Prostate gland (tissue), 2 donors: Measurements from ENCODE around the gene TVP23B.
"Not testable (repeated sequence)": the region's sequence is repeated elsewhere in the genome, so short reads cannot be mapped to it uniquely, and the experiment has no call there.

ENCODE experiments used
- CTCF ChIP-seq, 4 experiments: fragments of 200-600 bp in 2 of 4; fragments of 450-650 bp in 2 of 4; sonication (generic) in 2 of 4; IDR thresholded peaks; 1 replicate in 3 of 4; 2 replicates in 1 of 4; pipeline ENCODE4 v1.5.1; 2016 to 2019; ENCODE audit warnings: antibody characterized with exemption in 4 of 4, mild to moderate bottlenecking in 2 of 4, moderate library complexity in 2 of 4
- POLR2A ChIP-seq: fragments of 450-650 bp; IDR thresholded peaks from one replicate; pipeline ENCODE4 v1.6.1; 2016; ENCODE audit warnings: antibody characterized with exemption, mild to moderate bottlenecking
- POLR2AphosphoS5 ChIP-seq: sonication (generic); formaldehyde crosslinking; IDR thresholded peaks from one replicate; pipeline ENCODE4 v1.6.1; 2017; ENCODE audit warnings: antibody characterized with exemption

GRCh38 chr17:18747501-18747900, 33.5 kb upstream of the TVP23B start:
- not testable (repeated sequence) for TF ChIP-seq CTCF (IDR thresholded peaks at IDR 0.05); POLR2A; POLR2AphosphoS5
